HG03460 (cell line): ENCODE data around the gene TSHZ2.

ENCODE experiments used
- ATAC-seq: cut with Tn5 transposase; IDR thresholded peaks from one replicate; pipeline ENCODE4 v1.9.1; 2021; ENCODE audit not compliant: unreplicated experiment

Gene TSHZ2

GRCh38 chr20:52972190-52972937 lies at the start of gene TSHZ2:
Gene TSHZ2 (plus strand): TSS chr20:52972358. CDS start chr20:52973294, 936 bp downstream.
- no peak for ATAC-seq

GRCh38 chr20:52922436-52922835 lies 49.7 kb upstream of the TSHZ2 start:
- ATAC-seq: no peak

DNA sequence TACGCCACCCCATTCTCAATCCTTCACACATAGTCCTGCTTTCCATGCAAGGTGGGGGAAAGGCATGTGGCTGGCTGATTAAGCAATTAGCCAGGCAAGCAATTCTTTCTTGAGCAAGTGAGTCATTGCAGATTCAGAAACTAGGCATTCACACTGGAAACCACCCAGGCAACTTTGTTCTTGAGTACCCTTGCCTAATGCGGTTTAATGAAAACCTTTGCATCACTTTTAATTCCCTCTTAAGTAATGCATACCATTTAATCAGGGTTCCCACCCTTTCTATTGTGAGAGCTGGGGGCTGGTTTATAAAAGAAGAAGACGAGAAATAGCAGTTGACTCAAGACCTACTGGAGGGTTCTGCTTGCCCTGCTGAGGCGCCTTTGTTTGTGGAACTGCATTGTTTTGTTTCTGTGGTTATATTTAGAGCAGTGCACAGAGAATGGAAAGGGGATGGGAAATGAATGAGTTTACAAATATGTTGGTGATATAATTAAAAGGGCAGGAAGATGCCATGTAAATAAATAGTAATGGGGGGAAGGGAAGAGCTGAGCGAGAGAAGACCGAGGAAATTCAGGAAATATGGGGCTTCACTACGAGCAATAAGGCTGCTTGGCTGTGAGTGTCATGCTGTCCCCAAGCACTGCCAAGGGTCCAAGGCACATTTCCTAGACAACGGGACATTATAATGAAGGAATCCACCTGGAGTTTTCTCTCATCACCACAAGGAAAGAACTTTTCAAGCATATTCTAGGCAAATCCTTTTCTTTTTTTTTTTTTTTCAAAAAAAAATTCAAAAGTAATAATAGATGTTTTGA lies 48.8 kb upstream of the TSHZ2 start:
- ATAC-seq: no peak

DNA sequence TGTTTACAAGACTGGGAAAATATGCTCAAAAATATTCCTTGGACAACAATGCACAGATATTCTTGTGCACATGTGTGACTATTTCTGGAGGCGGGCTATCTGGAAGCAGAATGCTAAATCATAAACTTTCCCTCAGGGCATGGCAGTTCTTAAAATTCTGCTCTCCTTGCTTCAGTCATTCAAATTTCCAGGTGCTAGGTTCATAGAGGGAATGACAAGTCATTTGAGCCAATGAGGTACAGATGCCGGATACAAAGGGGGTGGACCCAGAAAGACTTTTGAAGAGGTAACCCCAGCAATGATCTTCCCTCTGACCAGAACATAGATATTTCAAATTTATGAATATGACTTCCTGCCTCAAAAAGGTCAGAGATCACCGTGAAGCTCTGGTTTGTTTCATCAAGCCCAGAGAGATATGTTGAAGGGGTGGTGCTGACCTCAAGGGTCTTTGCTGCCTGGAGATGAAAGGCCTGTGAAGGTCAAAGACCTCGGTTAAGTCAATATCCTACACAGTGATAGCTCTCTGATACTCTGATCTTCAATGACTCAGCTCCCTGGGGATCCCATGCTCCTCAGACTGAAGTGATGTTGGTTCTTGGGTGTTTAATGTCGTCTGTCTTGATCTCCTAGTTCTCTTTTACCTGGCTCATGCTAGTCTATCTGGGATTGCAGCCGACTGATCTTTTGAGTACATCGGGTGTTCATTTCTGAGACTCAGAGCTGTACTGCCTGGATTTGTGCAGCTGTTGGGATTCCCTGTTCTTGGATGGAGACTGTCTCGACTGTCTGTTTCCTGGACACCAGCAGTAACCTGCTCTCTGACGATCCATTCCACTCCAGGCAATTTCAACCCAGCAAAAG lies 47.5 kb upstream of the TSHZ2 start:
- no peak for ATAC-seq

- no peak for ATAC-seq
Observed at GRCh38 chr20:52926505-52926904, 45.7 kb upstream of the TSHZ2 start.

DNA sequence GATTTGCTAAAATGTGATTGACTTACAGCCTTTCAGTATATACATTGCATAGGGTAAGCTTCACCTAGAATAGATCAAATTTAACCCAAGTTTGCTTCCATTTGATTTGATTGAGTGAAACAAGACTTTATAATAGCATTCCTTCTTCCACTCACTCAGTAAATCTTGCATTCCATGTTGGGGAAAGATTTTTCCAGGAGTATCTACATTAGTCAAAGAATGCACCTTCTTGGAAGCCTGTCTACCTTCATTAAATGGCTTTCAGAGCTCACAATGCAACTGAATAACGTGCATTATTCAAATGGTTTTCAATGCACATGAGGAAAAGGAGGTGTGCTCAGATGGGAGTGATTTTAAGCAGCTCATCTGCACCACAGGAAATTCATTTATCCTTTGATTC lies 38.3 kb upstream of the TSHZ2 start:
- no peak for ATAC-seq

- no peak for ATAC-seq
Observed at GRCh38 chr20:52936351-52937340, 35.5 kb upstream of the TSHZ2 start.

DNA sequence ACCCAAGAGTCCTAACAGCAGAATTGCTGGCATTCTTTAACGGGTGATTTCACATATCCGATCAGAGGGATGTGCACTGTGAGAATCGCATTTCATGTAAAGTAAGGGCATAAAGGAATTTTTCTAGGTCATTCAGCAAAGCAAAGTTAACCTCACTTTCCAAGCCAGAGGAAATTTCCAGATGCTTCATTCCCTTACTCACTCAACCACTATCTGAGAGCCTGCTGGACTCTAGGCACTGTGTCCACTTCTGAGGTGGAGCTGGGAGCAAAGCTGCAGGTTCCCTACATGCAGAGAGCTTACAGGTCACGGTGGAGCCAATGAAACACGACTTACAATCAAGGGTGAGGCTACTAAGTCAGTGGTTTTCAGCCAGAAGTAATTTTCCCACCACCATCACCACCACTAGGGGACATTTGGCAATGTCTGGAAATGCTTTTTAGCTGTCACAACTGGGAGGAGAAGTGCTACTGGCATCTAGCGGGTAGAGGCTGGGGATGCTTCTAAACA lies 34.5 kb upstream of the TSHZ2 start:
- no peak for ATAC-seq

- ATAC-seq: no peak
Observed at GRCh38 chr20:52939141-52939540, 33.0 kb upstream of the TSHZ2 start.

DNA sequence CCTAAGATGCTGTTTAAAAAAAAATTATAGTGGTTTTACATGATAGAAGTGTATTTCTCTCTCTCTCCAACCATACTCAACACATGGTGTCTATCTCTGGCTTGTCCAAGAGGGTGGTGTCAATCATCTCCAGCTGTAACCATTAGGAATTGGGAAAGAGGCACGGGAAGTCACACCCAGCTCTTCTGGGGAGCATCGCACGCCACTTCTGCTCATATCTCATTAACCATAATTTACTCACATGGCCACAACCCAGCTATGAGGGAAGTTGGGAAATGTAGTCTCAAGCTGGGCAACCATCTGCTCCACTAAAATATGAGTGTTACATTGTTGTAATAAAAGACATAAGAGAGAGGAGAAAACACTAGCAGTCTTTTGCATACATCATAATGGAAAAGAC lies 30.4 kb upstream of the TSHZ2 start:
- ATAC-seq: no peak

DNA sequence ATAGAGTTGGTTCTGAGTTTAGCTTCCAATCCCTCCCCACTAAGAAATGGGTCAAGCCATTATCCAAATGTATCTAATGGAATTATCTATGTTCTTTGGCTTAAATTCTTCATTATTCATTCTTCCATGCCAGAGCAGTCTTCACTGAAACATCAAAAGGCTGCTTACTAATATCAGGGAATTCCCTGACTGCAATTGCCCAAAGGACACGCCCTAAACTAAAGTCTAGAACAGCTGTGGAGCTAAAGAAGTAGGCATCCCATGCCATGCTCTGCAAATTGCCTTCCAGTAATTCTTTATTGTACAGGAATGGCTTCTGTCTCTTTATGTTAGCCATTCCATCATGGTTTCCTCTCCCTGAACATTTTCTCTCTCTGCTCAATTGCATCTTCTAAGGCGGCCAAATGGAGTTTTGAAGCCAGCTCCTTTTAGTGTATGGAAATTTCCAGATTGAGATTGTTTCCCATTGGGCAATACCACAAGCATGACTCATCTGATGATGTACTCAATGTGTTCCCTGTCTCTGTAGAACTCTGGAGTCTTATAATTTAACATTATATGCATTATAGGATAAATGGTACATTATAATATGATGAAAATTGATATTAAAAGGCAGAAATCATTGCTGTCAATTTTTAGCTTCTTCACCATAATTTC lies 28.8 kb upstream of the TSHZ2 start:
- ATAC-seq: no peak

GRCh38 chr20:52945268-52945667 lies 26.9 kb upstream of the TSHZ2 start:
- no peak for ATAC-seq

DNA sequence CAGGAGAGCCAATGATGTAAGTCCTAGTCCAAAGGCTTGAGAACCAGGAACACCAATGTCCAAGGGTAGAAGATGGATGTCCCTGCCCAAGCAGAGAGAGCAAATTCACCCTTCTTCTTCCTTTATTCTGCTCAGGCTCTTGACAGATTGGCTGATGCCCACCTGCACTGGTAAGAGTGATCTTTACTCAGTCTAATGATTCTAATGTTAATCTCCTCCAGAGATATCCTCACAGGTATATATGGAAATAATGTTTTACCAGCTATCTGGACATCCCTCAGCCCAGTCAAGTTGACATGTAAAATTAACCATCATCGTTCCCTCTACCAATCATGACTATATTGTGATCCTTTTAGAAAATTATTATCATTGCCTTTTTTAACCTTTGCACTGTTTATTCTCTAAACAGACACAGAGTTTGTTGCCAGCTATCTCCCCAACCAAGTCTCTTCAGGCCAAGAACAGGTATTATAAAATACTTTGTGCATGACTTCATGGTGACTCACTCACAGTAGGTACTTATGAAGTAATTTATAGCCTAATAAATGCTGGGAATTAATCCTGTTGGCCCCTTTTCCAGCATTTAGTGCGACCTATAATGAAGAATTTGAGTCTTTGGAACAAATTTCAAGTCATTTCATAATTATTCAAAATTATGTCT lies 26.2 kb upstream of the TSHZ2 start:
- ATAC-seq: no peak

- no peak for ATAC-seq
Observed at GRCh38 chr20:52948491-52948890, 23.7 kb upstream of the TSHZ2 start.

DNA sequence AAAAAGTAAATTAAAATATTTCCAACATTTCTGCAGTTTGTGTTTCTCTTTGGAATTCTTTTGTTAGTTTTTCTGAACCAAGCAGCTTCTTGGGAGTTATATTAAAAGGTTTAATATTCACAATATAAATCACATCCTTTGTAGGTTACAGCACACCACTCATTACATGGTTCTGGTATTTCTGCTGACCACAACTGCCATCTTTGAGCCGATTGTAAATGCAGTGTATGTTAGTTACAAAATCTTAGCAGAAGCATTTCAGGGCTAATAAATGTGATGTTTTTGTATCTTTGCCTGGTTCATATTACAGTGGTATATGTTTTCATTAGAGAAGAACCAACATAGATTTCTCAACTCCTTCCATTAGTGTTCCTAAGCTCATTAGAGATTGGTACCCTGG lies 19.1 kb upstream of the TSHZ2 start:
- ATAC-seq: no peak

GRCh38 chr20:52954849-52955248 lies 17.3 kb upstream of the TSHZ2 start:
- no peak for ATAC-seq

GRCh38 chr20:52958211-52958610 lies 13.9 kb upstream of the TSHZ2 start:
- ATAC-seq: no peak

- ATAC-seq: no peak
Observed at GRCh38 chr20:52959125-52959524, 13.0 kb upstream of the TSHZ2 start.

- ATAC-seq: no peak
Observed at GRCh38 chr20:52962183-52962582, 10.0 kb upstream of the TSHZ2 start.
